Measurements from ENCODE around the gene WWOX. TPM values are rescaled to one million over a fixed set of nuclear protein-coding genes. Genes with fewer than 3 reads are reported as not detected.

WWOX gene
- total RNA-seq, 1 donor from 2014 or later = 28.2 TPM

DNA sequence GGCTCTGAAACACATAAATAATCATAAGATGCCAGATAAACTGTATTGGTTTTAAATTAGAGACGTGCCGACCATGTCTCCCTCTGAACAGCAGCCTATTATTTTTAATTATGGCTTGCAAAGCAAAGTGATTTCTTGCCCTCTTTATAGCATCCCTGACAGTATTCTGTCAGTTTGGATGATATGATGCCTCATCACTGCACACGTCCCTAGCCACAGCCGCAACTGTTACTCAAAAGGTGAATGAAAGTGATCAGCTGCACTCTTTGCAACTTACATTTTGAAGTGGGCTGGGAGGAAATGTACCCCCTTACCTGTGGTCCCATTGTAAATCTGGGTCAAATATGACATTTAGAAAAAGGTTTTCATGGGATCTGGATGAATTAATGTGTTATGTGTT is 1111.2 kb downstream of the WWOX start:
- TF ChIP-seq, protein P1, sequence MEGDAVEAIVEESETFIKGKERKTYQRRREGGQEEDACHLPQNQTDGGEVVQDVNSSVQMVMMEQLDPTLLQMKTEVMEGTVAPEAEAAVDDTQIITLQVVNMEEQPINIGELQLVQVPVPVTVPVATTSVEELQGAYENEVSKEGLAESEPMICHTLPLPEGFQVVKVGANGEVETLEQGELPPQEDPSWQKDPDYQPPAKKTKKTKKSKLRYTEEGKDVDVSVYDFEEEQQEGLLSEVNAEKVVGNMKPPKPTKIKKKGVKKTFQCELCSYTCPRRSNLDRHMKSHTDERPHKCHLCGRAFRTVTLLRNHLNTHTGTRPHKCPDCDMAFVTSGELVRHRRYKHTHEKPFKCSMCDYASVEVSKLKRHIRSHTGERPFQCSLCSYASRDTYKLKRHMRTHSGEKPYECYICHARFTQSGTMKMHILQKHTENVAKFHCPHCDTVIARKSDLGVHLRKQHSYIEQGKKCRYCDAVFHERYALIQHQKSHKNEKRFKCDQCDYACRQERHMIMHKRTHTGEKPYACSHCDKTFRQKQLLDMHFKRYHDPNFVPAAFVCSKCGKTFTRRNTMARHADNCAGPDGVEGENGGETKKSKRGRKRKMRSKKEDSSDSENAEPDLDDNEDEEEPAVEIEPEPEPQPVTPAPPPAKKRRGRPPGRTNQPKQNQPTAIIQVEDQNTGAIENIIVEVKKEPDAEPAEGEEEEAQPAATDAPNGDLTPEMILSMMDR (conservative IDR thresholded peaks at IDR 0.05) = no peak
- H3K27ac Mint-ChIP-seq = no peak overlapping the region
- no peak overlapping the region for H3K4me3 Mint-ChIP-seq
- H3K27me3 Mint-ChIP-seq = no peaks in the 10 kb centered on the region
- DNase-seq (ENCODE audit: extremely low spot score, unreplicated experiment) = no peak
- H3K9me3 Mint-ChIP-seq = peaks cover 5% of the 10 kb centered on the region
- H3K4me1 Mint-ChIP-seq (ENCODE audit: unreplicated experiment) = no peaks in the 10 kb centered on the region
- no peaks in the 10 kb centered on the region for H3K36me3 Mint-ChIP-seq

DNA sequence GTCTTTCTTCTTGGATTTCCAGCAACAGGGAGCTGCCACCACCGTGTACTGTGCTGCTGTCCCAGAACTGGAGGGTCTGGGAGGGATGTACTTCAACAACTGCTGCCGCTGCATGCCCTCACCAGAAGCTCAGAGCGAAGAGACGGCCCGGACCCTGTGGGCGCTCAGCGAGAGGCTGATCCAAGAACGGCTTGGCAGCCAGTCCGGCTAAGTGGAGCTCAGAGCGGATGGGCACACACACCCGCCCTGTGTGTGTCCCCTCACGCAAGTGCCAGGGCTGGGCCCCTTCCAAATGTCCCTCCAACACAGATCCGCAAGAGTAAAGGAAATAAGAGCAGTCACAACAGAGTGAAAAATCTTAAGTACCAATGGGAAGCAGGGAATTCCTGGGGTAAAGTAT is 1112.1 kb downstream of the WWOX start:
- Mint-ChIP-seq H3K36me3 (peaks cover 5% of the 10 kb centered on the region), H3K9me3 (peaks cover 5% of the 10 kb centered on the region), H3K27me3 (no peaks in the 10 kb centered on the region), H3K27ac (no peak overlapping the region), H3K4me1 (ENCODE audit: unreplicated experiment) (no peaks in the 10 kb centered on the region), H3K4me3 (no peak overlapping the region)
- TF ChIP-seq, protein P1 (conservative IDR thresholded peaks at IDR 0.05) = no peak
- no peak for DNase-seq (ENCODE audit: extremely low spot score, unreplicated experiment)

DNA sequence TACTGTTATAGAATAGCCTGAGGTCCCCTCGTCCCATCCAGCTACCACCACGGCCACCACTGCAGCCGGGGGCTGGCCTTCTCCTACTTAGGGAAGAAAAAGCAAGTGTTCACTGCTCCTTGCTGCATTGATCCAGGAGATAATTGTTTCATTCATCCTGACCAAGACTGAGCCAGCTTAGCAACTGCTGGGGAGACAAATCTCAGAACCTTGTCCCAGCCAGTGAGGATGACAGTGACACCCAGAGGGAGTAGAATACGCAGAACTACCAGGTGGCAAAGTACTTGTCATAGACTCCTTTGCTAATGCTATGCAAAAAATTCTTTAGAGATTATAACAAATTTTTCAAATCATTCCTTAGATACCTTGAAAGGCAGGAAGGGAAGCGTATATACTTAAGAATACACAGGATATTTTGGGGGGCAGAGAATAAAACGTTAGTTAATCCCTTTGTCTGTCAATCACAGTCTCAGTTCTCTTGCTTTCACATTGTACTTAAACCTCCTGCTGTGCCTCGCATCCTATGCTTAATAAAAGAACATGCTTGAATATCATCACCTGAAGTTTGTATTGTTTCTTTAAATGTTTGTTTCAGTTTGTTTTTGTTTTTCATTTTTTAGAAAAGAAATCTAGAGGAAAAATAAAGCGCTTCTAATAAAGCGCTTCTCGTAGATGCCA is 1112.8 kb downstream of the WWOX start:
- DNase-seq (ENCODE audit: extremely low spot score, unreplicated experiment) = no peak

DNA sequence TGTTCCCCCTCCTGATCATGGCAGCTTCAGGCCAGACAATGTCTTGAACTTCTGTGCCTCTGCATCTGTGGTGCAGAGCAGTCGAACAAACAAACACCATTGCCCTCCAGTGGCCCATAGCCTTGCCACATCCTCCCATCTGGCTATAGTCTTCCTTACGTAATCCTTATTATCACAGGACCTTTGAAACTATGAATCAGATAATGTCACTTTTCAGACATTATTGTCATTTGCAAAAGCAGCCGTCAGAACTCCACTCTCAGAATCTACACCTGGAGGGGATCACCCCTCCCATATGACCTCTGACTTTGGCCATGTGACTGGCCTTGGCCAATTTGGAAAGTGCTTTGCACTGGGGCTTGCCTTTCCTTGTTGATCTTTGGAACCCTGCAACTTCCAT is 1113.8 kb downstream of the WWOX start:
- DNase-seq (ENCODE audit: extremely low spot score, unreplicated experiment) = no peak
- Mint-ChIP-seq H3K27ac (no peak overlapping the region), H3K36me3 (peaks cover 5% of the 10 kb centered on the region), H3K4me3 (no peak overlapping the region), H3K4me1 (ENCODE audit: unreplicated experiment) (peaks cover under 1% of the 10 kb centered on the region), H3K9me3 (peaks cover 5% of the 10 kb centered on the region), H3K27me3 (no peaks in the 10 kb centered on the region)
- TF ChIP-seq, protein P1 (conservative IDR thresholded peaks at IDR 0.05) = no peak

More for the DNA sequence above, 1112.8 kb downstream of the WWOX start:
- Mint-ChIP-seq H3K27me3 (no peaks in the 10 kb centered on the region), H3K27ac (no peak overlapping the region), H3K4me3 (no peak overlapping the region), H3K4me1 (ENCODE audit: unreplicated experiment) (no peaks in the 10 kb centered on the region), H3K9me3 (peaks cover 5% of the 10 kb centered on the region), H3K36me3 (peaks cover 5% of the 10 kb centered on the region)
- TF ChIP-seq, protein P1 (conservative IDR thresholded peaks at IDR 0.05) = no peak

DNA sequence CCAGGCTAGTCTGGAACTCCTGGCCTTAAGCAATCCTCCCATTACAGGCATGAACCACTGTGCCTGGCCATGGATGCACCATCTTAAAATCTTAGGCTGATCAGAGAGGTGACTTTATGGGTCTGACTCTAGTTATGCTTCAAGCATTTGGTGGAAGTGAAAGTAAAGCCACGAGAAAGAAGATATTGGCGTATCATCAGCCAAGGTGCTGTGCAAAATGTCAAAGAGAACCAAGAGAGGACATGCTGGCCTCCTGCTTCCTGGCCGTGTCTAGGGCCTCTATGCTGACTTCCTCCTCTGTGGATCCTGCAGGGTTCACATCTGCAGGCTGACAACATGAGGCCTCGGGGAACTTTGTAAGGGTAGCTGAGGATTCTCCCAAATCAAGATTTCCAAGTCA is 1115.8 kb downstream of the WWOX start:
- DNase-seq (ENCODE audit: extremely low spot score, unreplicated experiment) = no peak
- Mint-ChIP-seq H3K36me3 (peaks cover 5% of the 10 kb centered on the region), H3K9me3 (peaks cover 5% of the 10 kb centered on the region), H3K27me3 (no peaks in the 10 kb centered on the region), H3K4me3 (no peak overlapping the region), H3K4me1 (ENCODE audit: unreplicated experiment) (peaks cover 10% of the 10 kb centered on the region), H3K27ac (no peak overlapping the region)
- TF ChIP-seq, protein P1 (conservative IDR thresholded peaks at IDR 0.05) = no peak
